Fibroblast of the conjunctiva (primary cell): ENCODE data around the gene GSC.
"Not testable (repeated sequence)": the region's sequence is repeated elsewhere in the genome, so short reads cannot be mapped to it uniquely, and the experiment has no call there.

Experiments
- DNase-seq: peaks from one replicate; pipeline ENCODE4 v3.0.0-alpha.2; 2010; ENCODE audit warnings: low read depth

Gene GSC

DNA sequence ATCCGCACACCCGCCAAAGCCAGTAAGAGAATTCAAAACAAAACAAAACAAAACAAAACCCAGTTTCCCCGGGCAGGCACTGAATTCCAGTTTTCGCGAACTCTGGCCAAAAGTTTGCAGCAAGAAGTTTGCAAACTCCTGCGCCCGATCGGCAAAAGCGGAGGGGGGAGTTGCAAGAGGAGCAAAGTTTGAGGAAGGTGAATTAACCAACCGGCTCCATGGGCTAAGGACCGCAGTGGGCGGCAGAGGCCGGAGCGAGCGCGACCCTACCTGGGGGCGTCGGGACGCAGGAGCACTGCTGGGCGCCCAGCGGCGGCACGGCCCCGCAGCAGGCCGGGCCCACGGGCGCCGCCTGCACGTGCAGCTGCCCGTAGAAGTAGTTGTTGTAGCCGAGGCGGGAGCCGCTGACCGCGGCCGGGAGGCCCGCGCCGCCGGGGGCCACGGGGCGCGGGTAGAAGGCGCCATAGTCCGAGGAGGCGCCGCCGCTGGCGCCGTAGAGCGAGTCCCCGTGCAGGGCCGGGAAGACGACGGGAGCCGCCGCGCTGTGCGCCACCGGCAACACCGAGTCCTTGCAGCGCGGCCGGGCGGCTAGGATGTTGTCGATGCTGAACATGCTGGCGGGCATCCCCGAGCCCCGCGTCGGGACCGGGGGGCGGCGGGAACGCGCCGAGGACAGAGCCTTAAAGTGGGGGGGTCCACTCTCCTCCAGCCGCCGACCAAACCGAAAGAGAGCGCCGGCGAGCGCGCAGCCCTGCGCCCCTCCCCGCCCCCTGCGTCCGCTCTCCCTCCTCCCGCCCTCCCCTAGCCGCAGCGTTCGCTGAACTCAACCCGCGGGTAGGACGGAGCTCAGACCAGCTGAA lies at the start of gene GSC:
GSC (minus strand) TSS at position 723 of the 860 bp plus-strand sequence; CDS start at position 625, 98 bp downstream.
- no peak for DNase-seq

DNA sequence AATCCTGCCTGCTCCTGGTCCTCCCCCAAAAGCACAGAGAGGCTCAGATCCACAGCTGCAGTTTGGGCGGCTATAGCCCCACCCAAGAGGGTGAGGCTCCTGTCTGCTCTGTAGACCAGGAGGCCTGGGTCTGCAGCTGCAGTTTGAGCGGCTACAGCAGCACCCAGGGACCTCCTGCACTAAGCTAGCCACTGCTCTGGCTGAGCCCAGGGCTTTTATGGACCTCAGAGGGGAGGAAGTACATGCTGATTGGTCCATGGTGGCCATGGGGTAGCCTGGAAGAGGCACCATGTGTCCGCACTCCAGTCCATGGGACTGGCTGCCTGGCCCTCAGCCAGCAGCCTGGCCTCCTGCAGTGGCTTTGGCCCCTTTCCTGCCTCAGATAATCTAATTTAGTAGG lies 49.6 kb upstream of the GSC start:
- DNase-seq: no peak

DNA sequence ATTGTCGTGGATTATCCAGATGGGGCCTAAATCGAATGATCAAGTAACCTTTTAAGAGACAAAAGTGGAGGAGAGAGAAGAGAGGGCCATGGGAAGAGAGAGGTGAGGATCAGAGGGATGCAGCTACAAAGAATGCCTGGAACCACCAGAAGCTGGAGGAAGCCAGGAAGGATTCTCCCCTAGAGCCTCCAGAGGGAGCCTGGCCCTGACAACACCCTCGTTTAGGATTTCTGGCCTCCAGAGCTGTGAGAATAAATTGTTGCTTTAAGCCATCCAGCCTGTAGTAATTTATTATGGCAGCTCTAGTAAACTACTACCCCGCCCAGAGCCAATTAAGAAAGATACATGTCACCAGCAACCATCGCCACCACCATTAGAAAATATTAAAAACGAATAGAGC lies 46.2 kb upstream of the GSC start:
- DNase-seq: no peak

DNA sequence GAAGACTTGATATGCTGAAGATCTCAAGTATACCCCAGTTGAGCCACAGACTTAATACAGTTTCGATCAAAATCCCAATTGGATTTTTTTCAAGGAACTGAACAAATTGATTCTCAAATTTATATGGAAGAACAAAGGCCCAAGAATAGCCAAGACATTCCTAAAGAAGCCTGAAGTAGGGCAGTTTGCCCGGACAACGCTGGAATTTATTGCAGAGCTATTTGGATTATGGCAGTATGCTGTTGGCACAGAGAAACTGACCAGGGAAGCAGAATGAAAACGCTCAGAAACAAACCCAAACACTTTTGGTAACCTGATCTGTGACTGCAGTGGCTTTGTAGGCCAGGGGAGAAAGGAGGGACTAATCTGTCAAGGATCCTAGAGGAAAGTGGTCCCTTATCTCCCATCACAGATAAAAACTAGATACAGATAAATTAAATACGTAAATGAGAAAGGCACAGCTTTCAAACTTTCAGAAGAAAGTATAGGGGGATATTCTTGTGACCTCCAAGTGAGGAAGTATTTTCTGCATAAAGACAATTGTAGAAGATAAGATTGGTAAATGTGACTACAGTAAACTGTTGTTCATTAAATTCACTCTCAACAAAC lies 35.9 kb upstream of the GSC start:
- no peak for DNase-seq

DNA sequence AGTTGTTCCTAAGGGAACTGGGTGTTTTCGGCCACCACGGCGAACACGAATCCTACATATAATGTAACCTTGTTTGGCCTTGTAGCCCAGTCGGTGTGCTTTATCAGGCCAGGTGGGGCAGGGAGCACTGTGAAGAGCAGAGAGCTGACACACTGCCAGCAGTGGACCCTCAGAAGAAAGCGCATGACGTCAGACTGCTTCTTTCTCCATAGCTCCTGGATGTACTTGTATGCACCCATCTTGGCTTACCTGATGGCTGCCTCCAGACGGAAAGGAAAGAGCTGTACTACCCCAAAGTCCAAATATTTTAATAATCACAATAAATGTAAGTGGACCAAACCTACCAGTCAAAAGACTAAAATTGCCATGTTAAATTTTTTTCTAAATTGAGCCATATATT lies 31.3 kb upstream of the GSC start:
- no peak for DNase-seq

GRCh38 chr14:94800764-94801163 lies 30.9 kb upstream of the GSC start:
- DNase-seq: not testable (repeated sequence)

- no peak for DNase-seq
Observed at GRCh38 chr14:94797887-94798286, 28.0 kb upstream of the GSC start.

DNA sequence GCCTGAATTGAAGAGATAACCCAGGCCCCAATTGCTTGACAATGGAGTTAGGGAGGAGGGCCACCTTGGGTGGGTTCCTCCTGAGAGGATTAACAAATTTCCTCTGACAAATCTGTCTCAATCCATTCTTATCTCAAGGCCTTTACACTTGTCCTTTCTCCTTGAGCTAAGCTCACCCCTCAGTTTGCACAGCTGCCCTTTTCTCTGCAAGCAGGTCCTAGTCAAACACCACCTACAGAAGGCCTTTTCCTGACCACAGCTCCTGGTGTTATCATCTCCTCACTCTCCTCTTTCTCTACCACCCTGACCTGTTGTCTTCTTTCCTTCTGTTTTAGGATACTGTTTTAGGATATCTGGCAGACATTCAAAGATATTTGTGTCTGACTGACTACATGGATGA lies 26.4 kb upstream of the GSC start:
- DNase-seq: no peak

DNA sequence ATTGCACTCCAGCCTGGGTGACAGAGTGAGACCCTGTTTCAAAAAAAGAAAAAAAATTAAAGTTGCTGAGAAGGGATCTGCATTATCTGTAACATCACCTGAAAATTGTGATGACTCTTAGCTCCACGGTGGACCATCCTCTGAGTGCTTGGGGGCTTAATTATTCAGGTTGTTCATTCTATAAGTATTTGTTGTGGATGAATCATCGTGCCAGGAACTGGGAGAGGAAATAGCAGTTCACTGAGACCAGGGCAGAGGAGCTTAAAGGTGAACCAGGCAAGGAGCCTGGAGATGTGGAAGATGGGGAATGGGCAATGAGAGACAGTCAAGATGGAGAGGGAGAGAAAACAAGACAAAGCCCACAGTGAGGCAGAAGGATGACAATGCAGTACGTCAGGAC lies 25.5 kb upstream of the GSC start:
- DNase-seq: no peak

GRCh38 chr14:94793901-94794300 lies 24.0 kb upstream of the GSC start:
- DNase-seq: no peak

DNA sequence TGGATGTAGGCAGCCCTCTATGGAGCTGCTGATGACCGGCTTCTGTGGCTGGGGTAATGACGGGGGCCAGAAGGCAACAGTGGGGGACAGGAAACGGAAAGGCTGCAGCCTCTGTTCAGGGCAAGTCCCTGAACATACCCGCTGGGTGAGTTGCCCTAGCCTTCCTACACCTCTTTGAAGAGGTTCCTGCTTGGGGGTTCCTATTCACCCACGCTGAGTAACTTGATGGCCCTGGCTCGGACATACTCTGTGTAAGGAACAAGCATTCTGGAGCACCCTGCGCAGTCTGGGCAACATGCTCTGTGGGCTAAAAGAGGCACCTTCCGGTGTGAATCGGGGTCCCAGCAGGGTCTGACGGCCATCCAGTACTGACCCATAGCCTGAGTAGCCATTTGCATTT lies 17.7 kb upstream of the GSC start:
- DNase-seq: no peak

GRCh38 chr14:94787092-94787491 lies 17.2 kb upstream of the GSC start:
- DNase-seq: no peak

- DNase-seq: no peak
Observed at GRCh38 chr14:94780536-94781399, 10.9 kb upstream of the GSC start.

- DNase-seq: no peak
Observed at GRCh38 chr14:94779713-94780112, 9.8 kb upstream of the GSC start.

DNA sequence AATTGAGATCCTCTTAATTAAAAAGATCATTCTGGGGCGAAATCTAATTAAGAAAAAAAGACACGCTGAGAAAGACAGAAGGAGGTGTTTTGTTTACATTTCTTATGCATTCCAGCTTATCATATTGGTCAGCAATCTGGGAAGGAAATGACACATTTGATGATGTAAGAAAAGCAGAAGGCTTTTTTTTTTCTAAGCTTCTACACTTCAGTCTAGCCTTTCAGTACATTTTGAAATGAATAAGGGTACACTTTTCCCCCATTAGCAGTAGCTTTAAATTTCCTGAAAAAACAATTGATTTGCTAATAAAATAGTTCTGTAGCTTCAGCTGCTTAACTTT lies 5.9 kb upstream of the GSC start:
- DNase-seq: no peak

GRCh38 chr14:94775091-94775870 lies 5.4 kb upstream of the GSC start:
- DNase-seq: no peak

DNA sequence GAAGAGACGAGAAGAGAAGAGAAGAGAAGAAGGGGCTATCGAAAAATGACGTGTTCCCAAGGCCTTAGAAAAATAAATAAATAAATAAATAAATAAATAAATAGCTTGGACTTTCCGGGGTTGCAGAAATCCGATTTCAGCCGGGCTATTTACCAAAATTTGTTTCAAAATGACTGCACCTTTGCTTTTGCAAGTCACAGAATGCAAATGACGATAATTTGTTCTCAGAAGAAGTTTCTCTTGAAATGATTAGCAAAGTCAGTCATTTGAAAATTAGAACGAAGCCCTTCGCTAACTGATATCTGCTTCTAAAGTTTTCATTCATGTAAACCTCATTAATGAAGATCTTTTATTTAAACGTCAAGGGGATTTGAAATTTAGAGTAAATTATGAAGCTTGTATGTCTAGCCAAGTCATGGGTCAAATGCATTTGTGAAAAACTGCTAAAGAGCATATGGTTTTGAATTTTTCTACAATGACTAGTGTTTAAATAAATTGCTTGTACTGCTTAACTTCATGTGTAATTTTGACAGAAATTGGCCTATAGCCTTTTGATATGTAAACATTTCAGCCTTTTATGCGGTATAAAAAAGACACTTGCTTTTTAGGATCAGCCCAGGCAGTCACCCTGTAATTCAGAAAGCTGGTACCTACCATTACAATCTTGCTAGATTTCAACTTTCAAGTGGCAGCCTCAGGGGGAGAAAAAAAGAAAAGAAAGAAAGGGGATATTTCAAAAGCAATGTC lies 4.6 kb upstream of the GSC start:
- no peak for DNase-seq

- no peak for DNase-seq
Observed at GRCh38 chr14:94773655-94774343, 3.9 kb upstream of the GSC start.

DNA sequence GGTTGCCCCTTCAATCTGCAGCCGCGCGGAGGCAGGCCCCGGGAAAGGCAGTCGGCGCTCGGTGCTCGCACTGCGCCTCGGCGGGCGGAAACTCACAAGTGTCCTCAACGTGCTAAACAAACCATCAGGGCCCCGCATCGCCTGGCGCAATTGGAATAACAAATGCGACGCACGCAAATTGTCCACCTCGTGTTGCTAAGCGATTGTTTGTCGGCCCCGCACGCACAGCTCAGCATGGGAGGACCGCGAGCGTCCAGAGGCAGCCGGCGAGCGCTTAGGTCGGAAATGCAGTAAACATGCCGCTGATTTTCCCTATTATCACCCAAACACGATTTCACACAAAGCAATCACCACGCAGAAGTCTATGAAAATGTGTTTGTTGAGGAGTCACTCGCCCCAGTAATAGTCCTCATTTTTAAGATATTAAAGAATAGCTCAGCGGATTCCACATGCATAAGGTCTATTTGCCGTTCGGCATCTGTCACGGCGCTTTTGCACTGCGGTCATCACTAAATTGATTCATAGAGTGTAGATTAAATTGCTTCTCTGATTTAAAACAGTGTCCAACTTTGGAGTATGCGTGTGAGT lies 3.2 kb upstream of the GSC start:
- no peak for DNase-seq

- no peak for DNase-seq
Observed at GRCh38 chr14:94772548-94772947, 2.6 kb upstream of the GSC start.
